GM12878 (cell line): ENCODE measurements around the gene FLRT1.

Source experiments
- CHD1 ChIP-seq: IDR thresholded peaks from 2 replicates; pipeline ENCODE4 v1.6.1; 2012; ENCODE audit warnings: low read depth, low read length, improper control_type of control experiment
- EP300 ChIP-seq, 2 experiments: fragments of 150-350 bp in 1 of 2; IDR thresholded peaks; 2 replicates each; pipeline ENCODE4 v1.6.1; 2011 to 2012; ENCODE audit warnings: low read depth in 2 of 2, low read length in 2 of 2, borderline replicate concordance in 1 of 2, improper control_type of control experiment in 1 of 2, inconsistent platforms in 1 of 2; ENCODE audit not compliant: control insufficient read depth in 1 of 2
- HCFC1 ChIP-seq: fragments of 150-350 bp; IDR thresholded peaks from 2 replicates; pipeline ENCODE4 v1.6.1; 2014; ENCODE audit warnings: low read length
- IKZF2 ChIP-seq, 2 experiments: fragments of 450-650 bp; IDR thresholded peaks; 2 replicates each; pipeline ENCODE4 v1.6.1; 2017; ENCODE audit warnings: mild to moderate bottlenecking in 2 of 2, moderate library complexity in 2 of 2
- KAT2A ChIP-seq: conservative IDR thresholded peaks from 2 replicates; pipeline ENCODE4 v1.6.1; 2011; ENCODE audit warnings: low read depth, low read length; ENCODE audit not compliant: control insufficient read depth
- NRF1 ChIP-seq: conservative IDR thresholded peaks from 2 replicates; pipeline ENCODE4 v1.6.1; 2011; ENCODE audit warnings: mild to moderate bottlenecking, low read depth, low read length, improper control_type of control experiment
- POLR2A ChIP-seq: IDR thresholded peaks from 2 replicates; pipeline ENCODE4 v1.6.1; 2011; ENCODE audit warnings: low read depth, mild to moderate bottlenecking, low read length
- SP1 ChIP-seq: IDR thresholded peaks from one replicate; pipeline ENCODE4 v1.6.1; 2011; ENCODE audit warnings: low read depth, low read length
- YY1 ChIP-seq: IDR thresholded peaks from 2 replicates; pipeline ENCODE4 v1.6.1; 2011; ENCODE audit warnings: low read depth, mild to moderate bottlenecking, low read length
- TF ChIP-seq, protein P1 (sequence below), 3 experiments: IDR thresholded peaks in 2 of 3; conservative IDR thresholded peaks in 1 of 3; 2 replicates each; pipeline ENCODE4 v1.5.1; 2011; ENCODE audit warnings: low read depth in 3 of 3, low read length in 3 of 3, mild to moderate bottlenecking in 3 of 3, control low read depth in 2 of 3, moderate library complexity in 2 of 3, inconsistent platforms in 1 of 3, mixed read lengths in 1 of 3; ENCODE audit not compliant: control insufficient read depth in 2 of 3, insufficient read depth in 1 of 3; ENCODE audit errors: extremely low read depth in 1 of 3
- TF ChIP-seq, protein P2 (sequence below): IDR thresholded peaks from 2 replicates; pipeline ENCODE4 v1.6.1; 2011; ENCODE audit warnings: mild to moderate bottlenecking, low read depth, low read length, moderate library complexity; ENCODE audit not compliant: insufficient replicate concordance

DNA sequence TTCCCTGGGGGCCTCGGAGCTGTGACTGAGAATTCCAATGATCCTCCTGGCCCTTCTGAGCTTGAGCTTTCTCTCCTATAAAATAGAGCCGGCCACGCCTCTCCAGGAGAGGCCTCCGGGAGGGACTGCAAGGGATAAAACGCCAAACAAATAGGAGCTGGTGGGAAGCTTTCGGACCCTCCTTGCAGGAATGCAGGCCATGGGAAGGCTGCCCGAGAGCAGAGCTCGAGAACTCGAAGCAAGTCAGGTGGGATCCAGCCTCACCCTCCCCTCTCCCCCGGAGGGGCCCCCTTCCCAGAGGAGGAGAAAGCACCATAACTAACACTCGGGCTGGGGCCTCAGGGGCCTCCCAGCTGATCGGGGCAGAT, 34.6 kb downstream of the FLRT1 start:
- TF ChIP-seq, protein P1, sequence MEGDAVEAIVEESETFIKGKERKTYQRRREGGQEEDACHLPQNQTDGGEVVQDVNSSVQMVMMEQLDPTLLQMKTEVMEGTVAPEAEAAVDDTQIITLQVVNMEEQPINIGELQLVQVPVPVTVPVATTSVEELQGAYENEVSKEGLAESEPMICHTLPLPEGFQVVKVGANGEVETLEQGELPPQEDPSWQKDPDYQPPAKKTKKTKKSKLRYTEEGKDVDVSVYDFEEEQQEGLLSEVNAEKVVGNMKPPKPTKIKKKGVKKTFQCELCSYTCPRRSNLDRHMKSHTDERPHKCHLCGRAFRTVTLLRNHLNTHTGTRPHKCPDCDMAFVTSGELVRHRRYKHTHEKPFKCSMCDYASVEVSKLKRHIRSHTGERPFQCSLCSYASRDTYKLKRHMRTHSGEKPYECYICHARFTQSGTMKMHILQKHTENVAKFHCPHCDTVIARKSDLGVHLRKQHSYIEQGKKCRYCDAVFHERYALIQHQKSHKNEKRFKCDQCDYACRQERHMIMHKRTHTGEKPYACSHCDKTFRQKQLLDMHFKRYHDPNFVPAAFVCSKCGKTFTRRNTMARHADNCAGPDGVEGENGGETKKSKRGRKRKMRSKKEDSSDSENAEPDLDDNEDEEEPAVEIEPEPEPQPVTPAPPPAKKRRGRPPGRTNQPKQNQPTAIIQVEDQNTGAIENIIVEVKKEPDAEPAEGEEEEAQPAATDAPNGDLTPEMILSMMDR (IDR thresholded peaks at IDR 0.05 in 2 of 3, conservative IDR thresholded peaks at IDR 0.05 in 1 of 3; ENCODE audit: control insufficient read depth in 2 of 3, extremely low read depth in 1 of 3, insufficient read depth in 1 of 3, low read depth in 3 of 3, low read length in 3 of 3) = no peak
- TF ChIP-seq HCFC1 (no peak), KAT2A (no peak), CHD1 (no peak), NRF1 (no peak), POLR2A (no peak), IKZF2 (IDR thresholded peaks at IDR 0.05) (no peak), EP300 (IDR thresholded peaks at IDR 0.05; ENCODE audit: borderline replicate concordance in 1 of 2, control insufficient read depth in 1 of 2, low read depth in 2 of 2, low read length in 2 of 2) (no peak), SP1 (no peak), YY1 (no peak)
- TF ChIP-seq, protein P2, sequence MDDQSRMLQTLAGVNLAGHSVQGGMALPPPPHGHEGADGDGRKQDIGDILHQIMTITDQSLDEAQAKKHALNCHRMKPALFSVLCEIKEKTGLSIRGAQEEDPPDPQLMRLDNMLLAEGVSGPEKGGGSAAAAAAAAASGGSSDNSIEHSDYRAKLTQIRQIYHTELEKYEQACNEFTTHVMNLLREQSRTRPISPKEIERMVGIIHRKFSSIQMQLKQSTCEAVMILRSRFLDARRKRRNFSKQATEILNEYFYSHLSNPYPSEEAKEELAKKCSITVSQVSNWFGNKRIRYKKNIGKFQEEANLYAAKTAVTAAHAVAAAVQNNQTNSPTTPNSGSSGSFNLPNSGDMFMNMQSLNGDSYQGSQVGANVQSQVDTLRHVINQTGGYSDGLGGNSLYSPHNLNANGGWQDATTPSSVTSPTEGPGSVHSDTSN = no peak
